ENCODE measurements around the gene IL15RA.

The IL15RA gene

DNA sequence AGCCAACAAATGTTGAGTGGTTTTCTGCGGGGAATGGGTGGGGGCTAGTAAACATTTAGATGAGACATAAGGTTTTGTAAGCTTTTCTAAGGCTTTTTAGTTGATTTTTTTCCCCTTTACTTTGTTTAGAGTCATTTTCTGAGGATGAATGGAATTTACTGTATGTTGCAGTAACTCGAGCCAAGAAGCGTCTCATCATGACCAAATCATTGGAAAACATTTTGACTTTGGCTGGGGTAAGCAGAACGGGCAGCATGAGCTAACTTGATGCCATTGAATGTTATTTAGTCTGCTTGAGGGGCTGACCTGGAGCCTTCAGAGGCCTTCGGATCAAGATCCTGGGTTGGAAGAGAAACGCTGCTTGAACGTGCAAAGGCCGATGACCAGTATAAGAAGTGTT is 50.0 kb downstream of the IL15RA start:
- Histone ChIP-seq H3K79me2 (ENCODE audit: insufficient read depth, low read length) (no peaks in the 10 kb centered on the region), H4K20me1 (ENCODE audit: insufficient read depth, low read length) (no peaks in the 10 kb centered on the region), H3K27me3 (ENCODE audit: insufficient read depth, low read length, poor library complexity) (no peaks in the 10 kb centered on the region), H3K9me3 (ENCODE audit: insufficient read depth, low read length, severe bottlenecking) (no peaks in the 10 kb centered on the region), H3K9ac (ENCODE audit: low read depth, low read length) (no peak overlapping the region), H3K4me3 (ENCODE audit: low read depth in 1 of 2, low read length in 2 of 2) (no peak overlapping the region), H3K36me3 (ENCODE audit: insufficient read depth, low read length) (peaks cover 85% of the 10 kb centered on the region), H3K4me1 (ENCODE audit: insufficient read depth, low read length) (no peaks in the 10 kb centered on the region), H3K27ac (ENCODE audit: low read length) (no peak overlapping the region), H2AFZ (ENCODE audit: low read depth, low read length) (no peak overlapping the region), H3K4me2 (ENCODE audit: insufficient read depth, low read length) (no peak overlapping the region)
- ATAC-seq (ENCODE audit: insufficient read depth, low read depth) (no peak), DNase-seq (no peak)
- TF ChIP-seq EZH2 (IDR thresholded peaks at IDR 0.05; ENCODE audit: borderline replicate concordance, low read depth, low read length, severe bottlenecking) = no peak
- TF ChIP-seq, protein P1, sequence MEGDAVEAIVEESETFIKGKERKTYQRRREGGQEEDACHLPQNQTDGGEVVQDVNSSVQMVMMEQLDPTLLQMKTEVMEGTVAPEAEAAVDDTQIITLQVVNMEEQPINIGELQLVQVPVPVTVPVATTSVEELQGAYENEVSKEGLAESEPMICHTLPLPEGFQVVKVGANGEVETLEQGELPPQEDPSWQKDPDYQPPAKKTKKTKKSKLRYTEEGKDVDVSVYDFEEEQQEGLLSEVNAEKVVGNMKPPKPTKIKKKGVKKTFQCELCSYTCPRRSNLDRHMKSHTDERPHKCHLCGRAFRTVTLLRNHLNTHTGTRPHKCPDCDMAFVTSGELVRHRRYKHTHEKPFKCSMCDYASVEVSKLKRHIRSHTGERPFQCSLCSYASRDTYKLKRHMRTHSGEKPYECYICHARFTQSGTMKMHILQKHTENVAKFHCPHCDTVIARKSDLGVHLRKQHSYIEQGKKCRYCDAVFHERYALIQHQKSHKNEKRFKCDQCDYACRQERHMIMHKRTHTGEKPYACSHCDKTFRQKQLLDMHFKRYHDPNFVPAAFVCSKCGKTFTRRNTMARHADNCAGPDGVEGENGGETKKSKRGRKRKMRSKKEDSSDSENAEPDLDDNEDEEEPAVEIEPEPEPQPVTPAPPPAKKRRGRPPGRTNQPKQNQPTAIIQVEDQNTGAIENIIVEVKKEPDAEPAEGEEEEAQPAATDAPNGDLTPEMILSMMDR (IDR thresholded peaks at IDR 0.05; ENCODE audit: borderline replicate concordance, extremely low read depth, low read length, poor library complexity, severe bottlenecking) = no peak

DNA sequence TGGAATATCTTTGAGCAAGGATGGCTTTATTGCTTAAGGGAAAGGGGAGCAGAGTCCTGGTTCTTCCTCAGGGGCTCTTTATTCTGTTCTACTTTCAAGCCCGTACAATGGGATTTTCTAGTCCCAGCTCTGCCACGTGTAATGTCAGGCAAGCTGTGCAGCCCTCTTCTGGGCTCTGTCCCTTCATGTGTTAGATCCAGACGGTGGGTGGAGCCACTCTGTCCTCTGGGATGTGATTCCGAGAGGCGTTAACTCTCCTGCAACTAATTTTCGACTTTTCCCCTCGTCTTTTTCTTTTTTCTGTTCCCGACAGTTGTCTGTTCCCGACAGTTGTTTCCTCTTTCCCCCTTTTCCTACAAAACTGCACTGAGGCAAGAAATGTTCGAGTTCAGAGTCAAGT is 52.5 kb downstream of the IL15RA start:
- H3K36me3 ChIP-seq (ENCODE audit: insufficient read depth, low read length) = peaks cover 91% of the 10 kb centered on the region

DNA sequence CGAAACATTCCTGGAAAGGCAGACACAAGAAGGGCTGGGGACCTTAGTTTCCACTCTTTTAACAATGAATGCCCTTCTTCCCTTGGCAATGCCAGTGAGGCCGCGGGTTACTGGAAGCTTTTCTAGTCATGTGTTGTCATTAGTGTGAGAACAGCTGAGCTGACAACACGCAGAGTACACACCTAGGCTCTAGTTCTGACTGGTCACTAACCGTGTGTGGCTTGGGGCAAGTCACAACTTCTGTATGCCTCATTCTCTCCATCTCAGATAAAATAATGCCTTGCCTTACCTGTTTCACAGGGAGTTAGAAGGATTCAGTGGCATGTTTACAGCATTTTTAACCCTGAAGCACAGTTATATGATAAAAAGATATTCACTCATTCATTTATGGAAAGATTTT is 55.6 kb downstream of the IL15RA start:
- H3K9me3 ChIP-seq (ENCODE audit: insufficient read depth, low read length, severe bottlenecking) = no peaks in the 10 kb centered on the region
- no peak overlapping the region for H3K4me3 ChIP-seq (ENCODE audit: low read depth in 1 of 2, low read length in 2 of 2)
- peaks cover 91% of the 10 kb centered on the region for H3K36me3 ChIP-seq (ENCODE audit: insufficient read depth, low read length)
- H2AFZ ChIP-seq (ENCODE audit: low read depth, low read length) = no peak overlapping the region
- no peak overlapping the region for H3K4me2 ChIP-seq (ENCODE audit: insufficient read depth, low read length)
- no peaks in the 10 kb centered on the region for H3K4me1 ChIP-seq (ENCODE audit: insufficient read depth, low read length)
- no peak for TF ChIP-seq EZH2 (IDR thresholded peaks at IDR 0.05; ENCODE audit: borderline replicate concordance, low read depth, low read length, severe bottlenecking)
- TF ChIP-seq, protein P1 (IDR thresholded peaks at IDR 0.05; ENCODE audit: borderline replicate concordance, extremely low read depth, low read length, poor library complexity, severe bottlenecking) = no peak
- no peaks in the 10 kb centered on the region for H4K20me1 ChIP-seq (ENCODE audit: insufficient read depth, low read length)
- no peak for DNase-seq
- H3K9ac ChIP-seq (ENCODE audit: low read depth, low read length) = no peak overlapping the region
- ATAC-seq (ENCODE audit: insufficient read depth, low read depth) = no peak
- H3K27me3 ChIP-seq (ENCODE audit: insufficient read depth, low read length, poor library complexity) = no peaks in the 10 kb centered on the region
- H3K27ac ChIP-seq (ENCODE audit: low read length) = no peak overlapping the region
- H3K79me2 ChIP-seq (ENCODE audit: insufficient read depth, low read length) = no peaks in the 10 kb centered on the region

More for the DNA sequence above, 52.5 kb downstream of the IL15RA start:
- DNase-seq (no peak), ATAC-seq (ENCODE audit: insufficient read depth, low read depth) (no peak)
- Histone ChIP-seq H4K20me1 (ENCODE audit: insufficient read depth, low read length) (no peaks in the 10 kb centered on the region), H3K4me2 (ENCODE audit: insufficient read depth, low read length) (no peak overlapping the region), H3K4me3 (ENCODE audit: low read depth in 1 of 2, low read length in 2 of 2) (no peak overlapping the region), H3K9me3 (ENCODE audit: insufficient read depth, low read length, severe bottlenecking) (no peaks in the 10 kb centered on the region), H3K9ac (ENCODE audit: low read depth, low read length) (no peak overlapping the region), H3K79me2 (ENCODE audit: insufficient read depth, low read length) (no peaks in the 10 kb centered on the region), H3K4me1 (ENCODE audit: insufficient read depth, low read length) (no peaks in the 10 kb centered on the region), H3K27ac (ENCODE audit: low read length) (no peak overlapping the region), H3K27me3 (ENCODE audit: insufficient read depth, low read length, poor library complexity) (no peaks in the 10 kb centered on the region), H2AFZ (ENCODE audit: low read depth, low read length) (no peak overlapping the region)
- TF ChIP-seq, protein P1 (IDR thresholded peaks at IDR 0.05; ENCODE audit: borderline replicate concordance, extremely low read depth, low read length, poor library complexity, severe bottlenecking) = no peak
- no peak for TF ChIP-seq EZH2 (IDR thresholded peaks at IDR 0.05; ENCODE audit: borderline replicate concordance, low read depth, low read length, severe bottlenecking)

DNA sequence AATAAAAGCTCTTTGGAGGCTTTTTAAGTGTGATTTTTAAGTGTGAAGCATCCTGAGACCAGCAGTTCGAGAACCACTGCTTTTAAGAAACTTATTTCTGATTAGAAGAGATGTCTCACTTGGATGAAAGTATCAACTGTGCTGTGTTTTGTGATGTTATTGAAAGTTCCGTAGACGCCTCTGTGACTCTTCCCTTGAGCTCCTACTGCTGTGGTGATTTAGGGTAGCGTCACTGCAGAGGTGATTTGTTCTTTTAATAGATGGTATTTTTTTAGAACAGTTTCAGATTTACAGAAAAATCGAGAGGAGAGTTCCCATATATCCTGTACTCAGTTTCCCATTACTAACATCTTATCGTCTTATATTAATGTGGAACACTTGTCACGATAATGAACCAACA is 57.8 kb downstream of the IL15RA start:
- peaks cover 94% of the 10 kb centered on the region for H3K36me3 ChIP-seq (ENCODE audit: insufficient read depth, low read length)
- no peaks in the 10 kb centered on the region for H3K9me3 ChIP-seq (ENCODE audit: insufficient read depth, low read length, severe bottlenecking)

More for the DNA sequence above, 57.8 kb downstream of the IL15RA start:
- no peak for TF ChIP-seq EZH2 (IDR thresholded peaks at IDR 0.05; ENCODE audit: borderline replicate concordance, low read depth, low read length, severe bottlenecking)
- TF ChIP-seq, protein P1 (IDR thresholded peaks at IDR 0.05; ENCODE audit: borderline replicate concordance, extremely low read depth, low read length, poor library complexity, severe bottlenecking) = no peak
- Histone ChIP-seq H2AFZ (ENCODE audit: low read depth, low read length) (no peak overlapping the region), H3K4me3 (ENCODE audit: low read depth in 1 of 2, low read length in 2 of 2) (no peak overlapping the region), H3K27ac (ENCODE audit: low read length) (no peak overlapping the region), H3K9ac (ENCODE audit: low read depth, low read length) (no peak overlapping the region), H3K4me1 (ENCODE audit: insufficient read depth, low read length) (no peaks in the 10 kb centered on the region), H3K4me2 (ENCODE audit: insufficient read depth, low read length) (no peak overlapping the region), H3K79me2 (ENCODE audit: insufficient read depth, low read length) (no peaks in the 10 kb centered on the region), H3K27me3 (ENCODE audit: insufficient read depth, low read length, poor library complexity) (no peaks in the 10 kb centered on the region), H4K20me1 (ENCODE audit: insufficient read depth, low read length) (no peaks in the 10 kb centered on the region; the same call in 1 of the 2 replicates)
- ATAC-seq (ENCODE audit: insufficient read depth, low read depth) = no peak
- no peak for DNase-seq
